ENCODE results near the gene ZNF334. TPM values are rescaled to one million over a fixed set of nuclear protein-coding genes. Genes with fewer than 3 reads are reported as not detected.

ZNF334 gene
- 5.9 TPM for polyA plus RNA-seq (2012; ENCODE audit: insufficient read depth, insufficient read length, low read depth)

DNA sequence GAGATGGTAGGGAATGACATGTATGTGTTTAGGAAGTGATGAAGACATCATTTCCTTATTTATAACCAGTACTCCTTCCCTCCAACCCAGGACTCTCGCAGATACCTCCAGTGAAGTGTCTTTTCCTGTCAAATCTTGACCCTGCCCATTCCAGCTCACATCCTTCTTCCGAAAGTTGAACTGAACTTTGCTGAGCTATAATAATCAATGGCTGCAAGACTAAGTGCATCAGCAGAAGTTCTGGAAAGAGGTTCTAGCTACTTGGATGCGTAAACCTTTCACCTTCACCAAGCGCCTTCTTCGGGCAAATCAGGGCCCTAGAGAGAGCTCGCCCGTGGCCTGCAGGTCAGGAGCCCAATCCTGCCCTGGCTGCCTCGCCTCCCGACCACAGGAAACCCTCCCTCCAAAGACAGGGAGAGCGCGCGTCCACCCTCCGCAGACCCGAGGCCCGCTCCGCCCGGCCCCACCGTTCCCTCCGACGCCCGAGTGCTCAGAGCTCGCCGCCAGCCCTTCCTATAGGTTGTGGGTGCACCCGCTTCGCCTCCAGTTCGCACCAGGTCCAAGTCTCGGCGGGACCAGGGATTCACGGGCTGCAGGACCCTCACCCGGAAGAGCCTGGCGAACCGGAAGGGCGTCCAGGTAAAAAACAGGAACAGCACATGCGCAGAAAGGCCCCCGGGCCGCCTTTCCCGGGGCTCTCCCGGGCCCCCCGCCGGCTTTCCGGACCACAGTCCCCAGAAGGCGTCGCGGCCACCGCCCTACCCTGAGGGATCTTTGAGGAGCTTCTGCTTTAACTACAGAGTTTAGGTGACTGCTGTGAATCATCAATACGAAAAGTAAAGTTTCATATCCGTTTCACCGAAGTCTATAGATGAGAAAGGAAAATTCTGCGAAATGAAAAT lies at the start of gene ZNF334:
ZNF334 (minus strand) TSS at position 617 of the 902 bp plus-strand sequence. CDS start 1,457 bp downstream, outside the sequence.
- H3K27me3 ChIP-seq: peaks cover 3% of the 10 kb centered on the region; the same call in 1 of the 2 replicates

DNA sequence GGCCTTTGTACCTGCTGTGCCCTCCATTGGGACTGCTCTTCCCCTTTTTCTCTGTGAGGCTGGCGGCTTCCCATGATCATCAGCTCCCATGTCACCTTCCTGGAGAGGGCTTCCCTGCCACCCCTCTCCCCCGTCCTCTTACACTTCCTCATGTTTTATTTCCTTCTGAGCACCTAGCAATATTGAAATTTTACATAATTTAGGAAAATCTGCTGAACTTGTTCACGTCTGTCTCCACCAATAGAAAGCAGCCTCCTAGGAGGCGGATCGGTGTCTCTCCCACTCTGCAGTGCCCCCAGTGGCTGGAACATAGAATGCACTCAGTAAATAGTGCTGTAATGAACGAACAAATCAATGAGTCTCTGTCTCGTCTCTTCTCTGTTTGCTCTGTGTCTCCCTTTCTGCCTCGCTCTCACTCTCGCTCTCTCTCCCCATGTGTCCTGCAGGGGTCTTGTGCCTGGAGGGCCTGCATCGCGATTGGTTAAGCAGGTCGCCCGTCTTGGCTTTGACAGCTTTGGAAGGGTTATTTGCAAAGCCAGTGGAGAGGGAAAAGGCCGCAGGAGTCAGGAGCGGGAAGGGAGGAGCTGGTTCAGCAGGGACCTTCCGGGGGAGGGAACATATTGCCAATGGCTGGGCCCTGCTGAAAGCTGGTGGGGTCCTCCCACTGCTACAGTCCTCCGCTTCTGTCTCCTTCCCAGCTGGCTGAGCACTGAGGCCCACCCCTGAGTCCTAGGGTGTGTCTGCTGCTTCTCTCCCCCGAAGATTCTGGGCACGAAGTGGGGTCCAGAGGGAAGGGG lies 49.2 kb upstream of the ZNF334 start:
- peaks cover 3% of the 10 kb centered on the region for H3K27me3 ChIP-seq
- no peaks in the 10 kb centered on the region for H3K9me3 ChIP-seq
- H3K36me3 ChIP-seq: no peaks in the 10 kb centered on the region
- TF ChIP-seq, protein P1, sequence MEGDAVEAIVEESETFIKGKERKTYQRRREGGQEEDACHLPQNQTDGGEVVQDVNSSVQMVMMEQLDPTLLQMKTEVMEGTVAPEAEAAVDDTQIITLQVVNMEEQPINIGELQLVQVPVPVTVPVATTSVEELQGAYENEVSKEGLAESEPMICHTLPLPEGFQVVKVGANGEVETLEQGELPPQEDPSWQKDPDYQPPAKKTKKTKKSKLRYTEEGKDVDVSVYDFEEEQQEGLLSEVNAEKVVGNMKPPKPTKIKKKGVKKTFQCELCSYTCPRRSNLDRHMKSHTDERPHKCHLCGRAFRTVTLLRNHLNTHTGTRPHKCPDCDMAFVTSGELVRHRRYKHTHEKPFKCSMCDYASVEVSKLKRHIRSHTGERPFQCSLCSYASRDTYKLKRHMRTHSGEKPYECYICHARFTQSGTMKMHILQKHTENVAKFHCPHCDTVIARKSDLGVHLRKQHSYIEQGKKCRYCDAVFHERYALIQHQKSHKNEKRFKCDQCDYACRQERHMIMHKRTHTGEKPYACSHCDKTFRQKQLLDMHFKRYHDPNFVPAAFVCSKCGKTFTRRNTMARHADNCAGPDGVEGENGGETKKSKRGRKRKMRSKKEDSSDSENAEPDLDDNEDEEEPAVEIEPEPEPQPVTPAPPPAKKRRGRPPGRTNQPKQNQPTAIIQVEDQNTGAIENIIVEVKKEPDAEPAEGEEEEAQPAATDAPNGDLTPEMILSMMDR (IDR thresholded peaks at IDR 0.05; ENCODE audit: low read depth, low read length): peak; percentile 94
- peak; percentile 74 for DNase-seq
- H3K4me1 ChIP-seq: no peaks in the 10 kb centered on the region
- H3K4me3 ChIP-seq (ENCODE audit: low read depth, low read length): peak overlapping the region; percentile 56

More for the DNA sequence above, at the start of gene ZNF334:
- TF ChIP-seq, protein P1 (IDR thresholded peaks at IDR 0.05; ENCODE audit: low read depth, low read length): no peak
- peak; percentile 64 for DNase-seq
- Histone ChIP-seq H3K36me3 (no peaks in the 10 kb centered on the region), H3K4me3 (ENCODE audit: low read depth, low read length) (peak within 1 kb of the TSS; percentile 68), H3K9me3 (no peaks in the 10 kb centered on the region), H3K4me1 (no peaks in the 10 kb centered on the region)

DNA sequence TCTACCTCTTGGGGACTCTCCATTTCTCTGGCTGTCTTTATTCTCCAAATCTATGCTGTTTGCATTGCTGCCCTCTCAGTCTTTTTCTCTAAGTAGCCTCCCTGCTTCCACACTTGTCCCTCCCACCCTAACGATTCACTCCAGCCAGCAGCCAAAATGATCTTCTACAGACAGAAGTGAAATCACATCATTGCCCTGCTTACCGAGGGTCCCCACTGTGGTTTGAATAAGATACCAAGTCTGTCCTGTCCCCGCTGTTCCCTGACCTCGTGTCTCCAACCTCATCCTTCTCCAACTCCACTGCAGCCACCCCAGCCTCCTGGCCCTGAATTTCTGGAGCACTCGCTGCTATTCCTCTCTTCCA lies 48.6 kb upstream of the ZNF334 start:
- Histone ChIP-seq H3K36me3 (no peaks in the 10 kb centered on the region), H3K4me3 (ENCODE audit: low read depth, low read length) (peak overlapping the region; percentile 56), H3K4me1 (no peaks in the 10 kb centered on the region), H3K27me3 (peaks cover 8% of the 10 kb centered on the region), H3K9me3 (no peaks in the 10 kb centered on the region)
- DNase-seq: no peak
- TF ChIP-seq, protein P1 (IDR thresholded peaks at IDR 0.05; ENCODE audit: low read depth, low read length): no peak

DNA sequence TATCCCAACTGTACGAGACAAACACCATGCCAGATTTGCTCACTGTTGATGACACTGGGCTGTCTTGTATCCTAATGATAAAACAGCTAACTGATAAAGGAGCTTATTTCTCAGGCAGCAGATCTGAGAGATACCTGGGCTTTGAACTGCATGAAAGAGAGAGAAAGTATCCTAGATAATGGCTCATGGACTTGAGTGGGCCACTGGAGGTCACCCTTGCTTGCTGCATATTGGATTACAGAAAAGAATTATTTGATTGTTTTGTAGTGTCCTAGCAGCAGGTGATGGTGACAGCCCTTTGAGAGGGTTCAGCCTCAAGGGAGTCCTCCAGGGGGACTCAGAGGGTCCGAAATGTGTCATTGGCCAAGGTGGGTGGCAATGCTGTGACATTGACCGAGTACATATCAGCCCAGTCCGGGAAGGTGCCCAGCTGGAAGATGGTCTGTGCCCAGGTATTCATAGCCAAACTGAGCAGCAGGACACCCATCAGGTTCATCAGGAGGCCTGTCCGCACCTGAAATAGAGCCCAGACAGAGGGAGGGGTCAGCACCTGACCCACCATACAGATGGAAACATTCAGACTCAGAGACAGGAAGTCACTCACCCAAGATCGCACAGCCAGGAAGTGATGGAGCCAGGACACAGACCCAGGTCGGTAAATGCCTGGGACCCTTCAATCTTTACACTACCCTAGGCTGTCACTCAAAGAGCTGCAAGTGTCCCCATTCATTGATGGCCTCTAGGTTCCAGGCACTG lies 46.5 kb upstream of the ZNF334 start:
- Histone ChIP-seq H3K4me1 (no peaks in the 10 kb centered on the region), H3K36me3 (no peaks in the 10 kb centered on the region), H3K4me3 (ENCODE audit: low read depth, low read length) (no peak overlapping the region), H3K27me3 (peaks cover 19% of the 10 kb centered on the region), H3K9me3 (no peaks in the 10 kb centered on the region)
- TF ChIP-seq, protein P1 (IDR thresholded peaks at IDR 0.05; ENCODE audit: low read depth, low read length): no peak; the same call in 1 of the 2 replicates
- DNase-seq: no peak

DNA sequence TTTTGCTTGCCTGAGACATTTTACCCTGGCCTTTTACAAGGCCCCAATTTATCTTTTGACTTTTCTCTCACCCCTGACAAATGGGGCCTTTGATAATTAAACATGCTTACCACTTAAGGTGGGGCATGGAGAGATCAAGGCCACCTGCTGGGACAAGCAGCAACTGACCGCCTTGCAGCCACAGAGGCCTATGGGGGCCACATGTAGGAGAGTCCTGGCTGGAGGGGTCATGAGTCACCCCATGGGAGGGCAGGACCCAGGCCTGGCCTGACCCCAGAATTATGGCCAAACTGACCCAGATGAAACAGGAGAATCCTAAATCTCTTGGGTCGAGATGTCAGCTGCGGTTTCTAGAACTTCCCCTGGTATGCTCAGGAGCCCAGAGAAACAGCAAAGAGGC lies 45.6 kb upstream of the ZNF334 start:
- no peaks in the 10 kb centered on the region for H3K9me3 ChIP-seq
- DNase-seq: no peak
- H3K36me3 ChIP-seq: no peaks in the 10 kb centered on the region
- TF ChIP-seq, protein P1 (IDR thresholded peaks at IDR 0.05; ENCODE audit: low read depth, low read length): no peak
- peaks cover 19% of the 10 kb centered on the region for H3K27me3 ChIP-seq
- no peak overlapping the region for H3K4me3 ChIP-seq (ENCODE audit: low read depth, low read length)
- H3K4me1 ChIP-seq: no peaks in the 10 kb centered on the region

All from BE2C (cell line).